GM11168 (cell line): ENCODE data around the gene OXLD1.

Experiments used
- in situ Hi-C: fragments of 300-500 bp; cut with MboI; formaldehyde crosslinking; loops from one replicate; pipeline ENCODE4 v1.12.0; 2022; ENCODE audit warnings: low sequenced_read_pairs; ENCODE audit not compliant: unreplicated experiment

The OXLD1 gene

GRCh38 chr17:81656118-81656743, 10.2 kb downstream of the OXLD1 start, which contains the start of gene PDE6G:
TSS of gene PDE6G (minus strand) at chr17:81656542. CDS start at chr17:81653305, 3,237 bp downstream.
- in situ Hi-C loops = no loop called here

GRCh38 chr17:81655378-81656117, 10.9 kb downstream of the OXLD1 start:
- in situ Hi-C loops = no loop called here

GRCh38 chr17:81652906-81653771, 13.3 kb downstream of the OXLD1 start:
- in situ Hi-C loops = no loop called here

GRCh38 chr17:81651692-81652091, 14.7 kb downstream of the OXLD1 start:
- in situ Hi-C loops = no loop called here

GRCh38 chr17:81650951-81651350, 15.5 kb downstream of the OXLD1 start:
- in situ Hi-C loops = no loop called here

GRCh38 chr17:81648707-81649085, 17.7 kb downstream of the OXLD1 start:
- in situ Hi-C loops = no loop called here

- in situ Hi-C loops = no loop called here
Measured at GRCh38 chr17:81648013-81648706, 18.2 kb downstream of the OXLD1 start.

- in situ Hi-C loops = no loop called here
Measured at GRCh38 chr17:81647640-81648012, 18.8 kb downstream of the OXLD1 start.

GRCh38 chr17:81646869-81647600, 19.4 kb downstream of the OXLD1 start:
- in situ Hi-C loops = no loop called here

GRCh38 chr17:81644976-81645952, 21.1 kb downstream of the OXLD1 start:
- in situ Hi-C loops = no loop called here

- in situ Hi-C loops = no loop called here
Measured at GRCh38 chr17:81644496-81644895, 21.9 kb downstream of the OXLD1 start.

GRCh38 chr17:81641825-81642489, 24.4 kb downstream of the OXLD1 start:
- in situ Hi-C loops = no loop called here

GRCh38 chr17:81640011-81640410, 26.4 kb downstream of the OXLD1 start:
- in situ Hi-C loops = no loop called here

GRCh38 chr17:81638683-81639082, 27.7 kb downstream of the OXLD1 start:
- in situ Hi-C loops = no loop called here

GRCh38 chr17:81636505-81637288, 29.7 kb downstream of the OXLD1 start, which contains the start of the genes NPLOC4 and TSPAN10:
TSS of gene NPLOC4 (minus strand) at chr17:81637112. CDS start at chr17:81636930, 182 bp downstream.
TSS of gene TSPAN10 (plus strand) at chr17:81637196. CDS start at chr17:81642413, 5,217 bp downstream.
- in situ Hi-C loops = no loop called here

GRCh38 chr17:81635973-81636504, 30.4 kb downstream of the OXLD1 start:
- in situ Hi-C loops = no loop called here

- in situ Hi-C loops = no loop called here
Measured at GRCh38 chr17:81635431-81635830, 31.0 kb downstream of the OXLD1 start.
